HepG2 (cell line): ENCODE results near the gene KLF16. TPM values are rescaled to one million over a fixed set of nuclear protein-coding genes. Genes with fewer than 3 reads are reported as not detected.

Experiments used
- JUND ChIP-seq: sonication (generic); formaldehyde crosslinking; IDR thresholded peaks from 2 replicates; pipeline ENCODE4 v1.8.0; 2022; ENCODE audit warnings: mild to moderate bottlenecking, missing genetic modification reagents
- KDM3A ChIP-seq: IDR thresholded peaks from 2 replicates; pipeline ENCODE4 v1.6.1; 2018; ENCODE audit warnings: low read depth, missing compliant biosample characterization
- PAX8 ChIP-seq: sonication (generic); formaldehyde crosslinking; IDR thresholded peaks from 2 replicates; pipeline ENCODE4 v1.8.0; 2022; ENCODE audit warnings: mild to moderate bottlenecking, missing genetic modification reagents, borderline replicate concordance
- POLR2A ChIP-seq, 2 experiments: IDR thresholded peaks; 2 replicates each; pipeline ENCODE4 v1.6.1; 2011; ENCODE audit warnings: low read depth in 2 of 2, low read length in 2 of 2, mild to moderate bottlenecking in 1 of 2, moderate library complexity in 1 of 2; ENCODE audit not compliant: insufficient read depth in 1 of 2
- RBM39 ChIP-seq: fragments of 200-400 bp; formaldehyde crosslinking; IDR thresholded peaks from one replicate; pipeline ENCODE4 v1.6.1; 2018; ENCODE audit warnings: antibody characterized with exemption, mild to moderate bottlenecking, low read depth, low read length; ENCODE audit not compliant: poor library complexity, severe bottlenecking
- YEATS4 ChIP-seq: sonication (generic); formaldehyde crosslinking; IDR thresholded peaks from 2 replicates; pipeline ENCODE4 v1.4.0; 2020; ENCODE audit warnings: missing genetic modification reagents, borderline replicate concordance
- ZFP37 ChIP-seq: sonication (generic); formaldehyde crosslinking; IDR thresholded peaks from 2 replicates; pipeline ENCODE4 v1.4.0; 2020; ENCODE audit warnings: missing genetic modification reagents, borderline replicate concordance
- ZNF350 ChIP-seq: sonication (generic); formaldehyde crosslinking; IDR thresholded peaks from 2 replicates; pipeline ENCODE4 v1.4.0; 2020; ENCODE audit warnings: mild to moderate bottlenecking, low read depth, missing genetic modification reagents, borderline replicate concordance
- ZNF549 ChIP-seq: sonication (generic); formaldehyde crosslinking; IDR thresholded peaks from 2 replicates; pipeline ENCODE4 v1.5.0; 2020; ENCODE audit warnings: missing genetic modification reagents
- ZNF615 ChIP-seq: sonication (generic); formaldehyde crosslinking; IDR thresholded peaks from 2 replicates; pipeline ENCODE4 v1.5.0; 2020; ENCODE audit warnings: mild to moderate bottlenecking, missing genetic modification reagents, borderline replicate concordance
- ZNF83 ChIP-seq: sonication (generic); formaldehyde crosslinking; IDR thresholded peaks from 2 replicates; pipeline ENCODE4 v1.4.0; 2020; ENCODE audit warnings: missing genetic modification reagents, mild to moderate bottlenecking, borderline replicate concordance
- polyA plus RNA-seq, 8 experiments: library from polyadenylated mRNA; depleted of rRNA in 3 of 8; stranded (reverse) in 7 of 8; unstranded in 1 of 8; fragments of >200 nt; fragmentation: Illumina TruSeq in 4 of 8; extraction: Trizol in 4 of 8; gene quantifications; 2 replicates each; pipeline versions ENCODE4 v1.2.1 to v1.2.3, GENCODE V29; 2011 to 2016; ENCODE audit warnings: low read depth in 4 of 8, missing spikeins in 1 of 8, mixed read lengths in 1 of 8; ENCODE audit not compliant: insufficient read depth in 1 of 8
- total RNA-seq, 5 experiments: library from RNA; depleted of rRNA; stranded (reverse); fragments of >200 nt; fragmentation: Illumina TruSeq; extraction: Trizol; gene quantifications; 2 replicates each; pipeline ENCODE4 v1.2.3, GENCODE V29; 2016; ENCODE audit warnings: low read depth in 1 of 5
- TF ChIP-seq, protein P1 (sequence below): sonication (generic); formaldehyde crosslinking; IDR thresholded peaks from 2 replicates; pipeline ENCODE4 v1.5.0; 2020; ENCODE audit warnings: mild to moderate bottlenecking, missing genetic modification reagents
- TF ChIP-seq, protein P2 (sequence below): sonication (generic); formaldehyde crosslinking; IDR thresholded peaks from 2 replicates; pipeline ENCODE4 v1.5.1; 2020; ENCODE audit warnings: mild to moderate bottlenecking, missing genetic modification reagents, moderate library complexity
- TF ChIP-seq, protein P3 (sequence below): sonication (generic); formaldehyde crosslinking; IDR thresholded peaks from 2 replicates; pipeline ENCODE4 v1.4.0; 2020; ENCODE audit warnings: missing genetic modification reagents, borderline replicate concordance
- TF ChIP-seq, protein P4 (sequence below): IDR thresholded peaks from 2 replicates; pipeline ENCODE4 v1.6.1; 2016; ENCODE audit warnings: low read depth, missing genetic modification reagents, missing compliant biosample characterization
- TF ChIP-seq, protein P5 (sequence below): sonication (generic); formaldehyde crosslinking; IDR thresholded peaks from 2 replicates; pipeline ENCODE4 v1.5.0; 2020; ENCODE audit warnings: missing genetic modification reagents

KLF16 gene
- total and polyA plus RNA-seq, 2 of the 13 experiments (the other 11 are each of a cell fraction or from before 2014, with no cell fraction given), result 3.5 to 6.7 TPM

DNA sequence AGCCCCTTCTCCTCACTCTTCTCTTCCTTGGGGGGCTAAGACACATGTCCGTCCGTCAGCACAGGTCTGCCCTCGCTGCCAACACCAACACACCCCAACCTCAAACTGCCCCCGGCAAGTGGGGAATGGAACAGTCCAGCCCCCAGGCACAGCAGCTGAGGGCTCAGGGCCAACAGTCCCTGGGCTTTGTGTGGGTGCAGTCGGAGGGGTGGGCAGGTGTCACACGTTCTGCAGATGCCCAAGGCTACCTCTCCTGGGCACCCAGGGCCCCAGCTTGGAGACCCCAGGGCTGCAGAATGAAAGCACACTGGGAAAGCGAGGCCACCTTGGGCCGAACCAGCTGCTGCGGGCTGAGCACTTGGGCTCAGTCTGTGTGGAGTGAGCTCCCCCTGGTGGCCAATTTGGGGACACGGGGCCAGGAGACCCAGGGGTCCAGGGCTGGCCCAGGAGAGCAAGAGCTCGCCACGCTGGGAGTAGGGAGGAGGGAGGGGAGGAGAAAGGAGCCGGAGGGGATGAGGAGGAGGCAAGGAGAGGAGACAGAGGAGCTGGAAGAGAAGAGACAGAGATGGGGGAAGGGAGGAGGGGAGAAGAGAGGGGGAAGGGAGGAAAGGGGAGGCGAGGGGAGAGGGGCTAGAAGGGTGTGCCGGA is 37.3 kb downstream of the KLF16 start (continued):
- TF ChIP-seq ZNF350 (no peak), RBM39 (peak; percentile 20), ZFP37 (no peak), POLR2A (IDR thresholded peaks at IDR 0.05; ENCODE audit: insufficient read depth in 1 of 2, low read depth in 2 of 2, low read length in 2 of 2) (0 out of 4 replicates have a peak, but pooled peaks of 1 of the 2 experiments have one; percentile 30), YEATS4 (CRISPR knock-in tag) (no peak), KDM3A (CRISPR knock-in tag) (no peak), ZNF615 (no peak), PAX8 (CRISPR knock-in tag) (no peak), ZNF83 (no peak), ZNF549 (CRISPR knock-in tag) (no peak), JUND (CRISPR knock-in tag) (no peak)
- TF ChIP-seq, protein P1, sequence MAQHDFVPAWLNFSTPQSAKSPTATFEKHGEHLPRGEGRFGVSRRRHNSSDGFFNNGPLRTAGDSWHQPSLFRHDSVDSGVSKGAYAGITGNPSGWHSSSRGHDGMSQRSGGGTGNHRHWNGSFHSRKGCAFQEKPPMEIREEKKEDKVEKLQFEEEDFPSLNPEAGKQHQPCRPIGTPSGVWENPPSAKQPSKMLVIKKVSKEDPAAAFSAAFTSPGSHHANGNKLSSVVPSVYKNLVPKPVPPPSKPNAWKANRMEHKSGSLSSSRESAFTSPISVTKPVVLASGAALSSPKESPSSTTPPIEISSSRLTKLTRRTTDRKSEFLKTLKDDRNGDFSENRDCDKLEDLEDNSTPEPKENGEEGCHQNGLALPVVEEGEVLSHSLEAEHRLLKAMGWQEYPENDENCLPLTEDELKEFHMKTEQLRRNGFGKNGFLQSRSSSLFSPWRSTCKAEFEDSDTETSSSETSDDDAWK (CRISPR knock-in tag), result no peak
- TF ChIP-seq, protein P2, sequence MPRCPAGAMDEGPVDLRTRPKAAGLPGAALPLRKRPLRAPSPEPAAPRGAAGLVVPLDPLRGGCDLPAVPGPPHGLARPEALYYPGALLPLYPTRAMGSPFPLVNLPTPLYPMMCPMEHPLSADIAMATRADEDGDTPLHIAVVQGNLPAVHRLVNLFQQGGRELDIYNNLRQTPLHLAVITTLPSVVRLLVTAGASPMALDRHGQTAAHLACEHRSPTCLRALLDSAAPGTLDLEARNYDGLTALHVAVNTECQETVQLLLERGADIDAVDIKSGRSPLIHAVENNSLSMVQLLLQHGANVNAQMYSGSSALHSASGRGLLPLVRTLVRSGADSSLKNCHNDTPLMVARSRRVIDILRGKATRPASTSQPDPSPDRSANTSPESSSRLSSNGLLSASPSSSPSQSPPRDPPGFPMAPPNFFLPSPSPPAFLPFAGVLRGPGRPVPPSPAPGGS (CRISPR knock-in tag), result no peak
- TF ChIP-seq, protein P3, sequence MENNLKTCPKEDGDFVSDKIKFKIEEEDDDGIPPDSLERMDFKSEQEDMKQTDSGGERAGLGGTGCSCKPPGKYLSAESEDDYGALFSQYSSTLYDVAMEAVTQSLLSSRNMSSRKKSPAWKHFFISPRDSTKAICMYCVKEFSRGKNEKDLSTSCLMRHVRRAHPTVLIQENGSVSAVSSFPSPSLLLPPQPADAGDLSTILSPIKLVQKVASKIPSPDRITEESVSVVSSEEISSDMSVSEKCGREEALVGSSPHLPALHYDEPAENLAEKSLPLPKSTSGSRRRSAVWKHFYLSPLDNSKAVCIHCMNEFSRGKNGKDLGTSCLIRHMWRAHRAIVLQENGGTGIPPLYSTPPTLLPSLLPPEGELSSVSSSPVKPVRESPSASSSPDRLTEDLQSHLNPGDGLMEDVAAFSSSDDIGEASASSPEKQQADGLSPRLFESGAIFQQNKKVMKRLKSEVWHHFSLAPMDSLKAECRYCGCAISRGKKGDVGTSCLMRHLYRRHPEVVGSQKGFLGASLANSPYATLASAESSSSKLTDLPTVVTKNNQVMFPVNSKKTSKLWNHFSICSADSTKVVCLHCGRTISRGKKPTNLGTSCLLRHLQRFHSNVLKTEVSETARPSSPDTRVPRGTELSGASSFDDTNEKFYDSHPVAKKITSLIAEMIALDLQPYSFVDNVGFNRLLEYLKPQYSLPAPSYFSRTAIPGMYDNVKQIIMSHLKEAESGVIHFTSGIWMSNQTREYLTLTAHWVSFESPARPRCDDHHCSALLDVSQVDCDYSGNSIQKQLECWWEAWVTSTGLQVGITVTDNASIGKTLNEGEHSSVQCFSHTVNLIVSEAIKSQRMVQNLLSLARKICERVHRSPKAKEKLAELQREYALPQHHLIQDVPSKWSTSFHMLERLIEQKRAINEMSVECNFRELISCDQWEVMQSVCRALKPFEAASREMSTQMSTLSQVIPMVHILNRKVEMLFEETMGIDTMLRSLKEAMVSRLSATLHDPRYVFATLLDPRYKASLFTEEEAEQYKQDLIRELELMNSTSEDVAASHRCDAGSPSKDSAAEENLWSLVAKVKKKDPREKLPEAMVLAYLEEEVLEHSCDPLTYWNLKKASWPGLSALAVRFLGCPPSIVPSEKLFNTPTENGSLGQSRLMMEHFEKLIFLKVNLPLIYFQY (CRISPR knock-in tag), result peak; percentile 78; the same call in 1 of the 2 replicates
- TF ChIP-seq, protein P4, sequence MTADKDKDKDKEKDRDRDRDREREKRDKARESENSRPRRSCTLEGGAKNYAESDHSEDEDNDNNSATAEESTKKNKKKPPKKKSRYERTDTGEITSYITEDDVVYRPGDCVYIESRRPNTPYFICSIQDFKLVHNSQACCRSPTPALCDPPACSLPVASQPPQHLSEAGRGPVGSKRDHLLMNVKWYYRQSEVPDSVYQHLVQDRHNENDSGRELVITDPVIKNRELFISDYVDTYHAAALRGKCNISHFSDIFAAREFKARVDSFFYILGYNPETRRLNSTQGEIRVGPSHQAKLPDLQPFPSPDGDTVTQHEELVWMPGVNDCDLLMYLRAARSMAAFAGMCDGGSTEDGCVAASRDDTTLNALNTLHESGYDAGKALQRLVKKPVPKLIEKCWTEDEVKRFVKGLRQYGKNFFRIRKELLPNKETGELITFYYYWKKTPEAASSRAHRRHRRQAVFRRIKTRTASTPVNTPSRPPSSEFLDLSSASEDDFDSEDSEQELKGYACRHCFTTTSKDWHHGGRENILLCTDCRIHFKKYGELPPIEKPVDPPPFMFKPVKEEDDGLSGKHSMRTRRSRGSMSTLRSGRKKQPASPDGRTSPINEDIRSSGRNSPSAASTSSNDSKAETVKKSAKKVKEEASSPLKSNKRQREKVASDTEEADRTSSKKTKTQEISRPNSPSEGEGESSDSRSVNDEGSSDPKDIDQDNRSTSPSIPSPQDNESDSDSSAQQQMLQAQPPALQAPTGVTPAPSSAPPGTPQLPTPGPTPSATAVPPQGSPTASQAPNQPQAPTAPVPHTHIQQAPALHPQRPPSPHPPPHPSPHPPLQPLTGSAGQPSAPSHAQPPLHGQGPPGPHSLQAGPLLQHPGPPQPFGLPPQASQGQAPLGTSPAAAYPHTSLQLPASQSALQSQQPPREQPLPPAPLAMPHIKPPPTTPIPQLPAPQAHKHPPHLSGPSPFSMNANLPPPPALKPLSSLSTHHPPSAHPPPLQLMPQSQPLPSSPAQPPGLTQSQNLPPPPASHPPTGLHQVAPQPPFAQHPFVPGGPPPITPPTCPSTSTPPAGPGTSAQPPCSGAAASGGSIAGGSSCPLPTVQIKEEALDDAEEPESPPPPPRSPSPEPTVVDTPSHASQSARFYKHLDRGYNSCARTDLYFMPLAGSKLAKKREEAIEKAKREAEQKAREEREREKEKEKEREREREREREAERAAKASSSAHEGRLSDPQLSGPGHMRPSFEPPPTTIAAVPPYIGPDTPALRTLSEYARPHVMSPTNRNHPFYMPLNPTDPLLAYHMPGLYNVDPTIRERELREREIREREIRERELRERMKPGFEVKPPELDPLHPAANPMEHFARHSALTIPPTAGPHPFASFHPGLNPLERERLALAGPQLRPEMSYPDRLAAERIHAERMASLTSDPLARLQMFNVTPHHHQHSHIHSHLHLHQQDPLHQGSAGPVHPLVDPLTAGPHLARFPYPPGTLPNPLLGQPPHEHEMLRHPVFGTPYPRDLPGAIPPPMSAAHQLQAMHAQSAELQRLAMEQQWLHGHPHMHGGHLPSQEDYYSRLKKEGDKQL (CRISPR knock-in tag), result no peak
- TF ChIP-seq, protein P5, sequence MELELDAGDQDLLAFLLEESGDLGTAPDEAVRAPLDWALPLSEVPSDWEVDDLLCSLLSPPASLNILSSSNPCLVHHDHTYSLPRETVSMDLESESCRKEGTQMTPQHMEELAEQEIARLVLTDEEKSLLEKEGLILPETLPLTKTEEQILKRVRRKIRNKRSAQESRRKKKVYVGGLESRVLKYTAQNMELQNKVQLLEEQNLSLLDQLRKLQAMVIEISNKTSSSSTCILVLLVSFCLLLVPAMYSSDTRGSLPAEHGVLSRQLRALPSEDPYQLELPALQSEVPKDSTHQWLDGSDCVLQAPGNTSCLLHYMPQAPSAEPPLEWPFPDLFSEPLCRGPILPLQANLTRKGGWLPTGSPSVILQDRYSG (CRISPR knock-in tag), result no peak
